Measurements from ENCODE around the gene TAX1BP3. TPM values are rescaled to one million over a fixed set of nuclear protein-coding genes. Genes with fewer than 3 reads are reported as not detected.

TAX1BP3 gene
- polyA plus RNA-seq, 3 donors = 88.5 to 113 (median 90.6) TPM

DNA sequence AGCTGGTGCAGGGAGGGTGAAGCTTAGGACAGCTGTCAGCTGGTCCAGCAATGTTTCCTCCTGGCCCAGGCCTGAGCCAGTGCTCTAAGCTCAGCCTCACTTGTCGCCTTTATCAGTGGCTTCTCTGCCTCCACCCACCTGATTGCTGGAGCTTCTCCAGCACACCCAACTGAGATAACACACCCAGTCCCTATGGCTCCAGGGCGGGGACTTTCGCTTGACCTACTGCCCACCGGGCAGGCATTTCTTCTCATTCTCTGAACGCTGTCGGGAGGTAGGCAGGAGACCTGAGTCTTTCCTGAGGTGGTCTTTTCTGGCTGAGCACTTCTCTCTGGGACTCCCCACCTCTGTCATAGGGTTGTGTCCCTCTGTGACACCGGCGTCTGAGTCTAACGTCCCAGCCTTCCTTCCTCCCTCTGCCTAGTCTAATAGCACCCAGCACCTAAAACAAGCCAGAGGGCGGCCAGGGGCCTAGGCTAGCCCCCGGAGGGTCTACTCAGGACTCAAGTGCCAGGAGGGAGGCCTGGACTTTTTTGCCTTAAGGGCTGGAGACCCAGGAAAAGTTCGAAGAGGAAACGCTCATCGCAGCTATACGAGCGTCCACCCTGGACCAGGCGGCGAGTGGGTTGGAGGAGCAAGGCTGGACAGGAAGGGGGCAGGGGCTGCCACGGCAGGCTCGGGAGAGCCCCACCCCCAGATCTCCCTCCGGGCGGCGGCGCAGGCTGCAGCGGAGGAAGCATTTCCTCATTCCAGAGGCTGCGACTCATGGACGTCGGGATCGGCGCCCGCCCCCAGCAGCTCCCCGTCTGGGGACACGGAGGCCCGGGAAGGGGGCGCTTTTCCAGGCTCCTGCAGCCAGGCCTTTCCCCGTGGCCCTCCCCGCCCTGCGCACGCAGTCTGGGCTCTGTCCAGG, 756 bp downstream of the TAX1BP3 start:
- peak; percentile 64 to 86 (median 79) for DNase-seq (ENCODE audit: extremely low read depth in 1 of 11, low read depth in 9 of 11, low spot score in 4 of 11)

DNA sequence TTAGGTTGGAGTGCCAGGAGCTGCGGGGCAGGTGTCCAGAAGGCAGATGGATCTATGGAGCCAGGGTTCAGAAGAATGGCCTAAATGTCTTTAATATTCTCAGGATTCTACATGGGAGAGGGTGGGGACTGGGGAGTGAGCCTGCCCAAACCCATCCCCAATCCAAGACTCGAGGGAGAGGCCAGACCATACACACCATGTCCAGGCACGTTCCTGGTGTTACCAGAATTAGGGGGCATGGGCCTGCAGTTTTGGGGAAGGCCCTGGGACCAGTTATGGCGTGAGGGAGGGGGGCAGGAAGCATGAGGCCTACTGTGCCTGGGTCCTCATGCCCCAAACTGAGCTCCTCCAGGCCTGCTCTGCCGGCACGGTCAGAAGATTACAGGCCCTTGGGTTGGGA, 1.9 kb downstream of the TAX1BP3 start:
- no peak for DNase-seq (ENCODE audit: extremely low read depth in 1 of 11, low read depth in 9 of 11, low spot score in 4 of 11)

- DNase-seq (ENCODE audit: extremely low read depth in 1 of 11, low read depth in 9 of 11, low spot score in 4 of 11) = no peak
Measured at GRCh38 chr17:3665834-3666233, 2.5 kb downstream of the TAX1BP3 start.

DNA sequence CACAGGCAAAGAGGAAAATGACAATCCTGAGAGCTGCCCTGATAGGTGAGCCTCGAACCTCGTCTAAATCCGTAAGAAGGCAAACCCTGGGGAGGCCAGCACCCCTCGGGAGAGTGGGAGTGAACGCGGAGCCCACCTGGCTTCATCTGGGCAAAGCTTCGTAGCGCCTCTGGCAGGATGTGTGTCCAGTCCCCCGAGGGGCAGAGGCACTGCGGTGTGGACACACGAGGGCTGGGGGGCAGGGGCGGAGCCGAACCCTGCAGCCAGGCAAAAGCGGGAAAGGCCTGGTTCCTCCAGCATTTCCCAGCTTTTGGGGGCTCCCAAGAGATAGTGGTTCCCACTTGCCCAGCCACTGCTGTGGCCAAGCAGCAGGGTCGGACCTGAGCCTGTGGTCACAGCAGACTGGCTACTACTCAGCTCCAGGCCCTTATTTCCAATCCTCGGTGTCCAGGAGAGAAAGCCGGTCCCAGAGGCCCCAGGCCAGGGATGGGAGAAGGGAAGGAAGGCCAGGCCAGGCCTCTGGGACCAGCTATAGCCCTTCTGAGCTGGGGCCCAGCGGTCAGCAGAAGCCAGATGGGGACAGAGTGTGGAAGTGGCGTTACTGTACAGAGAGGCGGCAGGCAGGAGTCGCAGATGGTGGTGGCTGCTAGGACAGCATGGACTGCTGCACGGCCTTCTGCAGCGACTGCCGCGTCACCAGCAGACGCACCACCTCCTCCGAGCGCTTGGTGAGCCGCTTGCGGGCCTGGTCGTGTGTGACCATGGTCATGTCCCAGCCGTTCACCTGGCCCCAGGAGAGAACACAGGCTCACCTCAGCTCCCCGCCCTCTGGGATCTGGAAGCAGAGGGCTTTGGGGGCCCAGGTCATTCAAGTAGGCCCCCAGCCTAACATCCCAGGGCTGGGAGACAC, 5.0 kb downstream of the TAX1BP3 start:
- no peak for DNase-seq (ENCODE audit: extremely low read depth in 1 of 11, low read depth in 9 of 11, low spot score in 4 of 11)

DNA sequence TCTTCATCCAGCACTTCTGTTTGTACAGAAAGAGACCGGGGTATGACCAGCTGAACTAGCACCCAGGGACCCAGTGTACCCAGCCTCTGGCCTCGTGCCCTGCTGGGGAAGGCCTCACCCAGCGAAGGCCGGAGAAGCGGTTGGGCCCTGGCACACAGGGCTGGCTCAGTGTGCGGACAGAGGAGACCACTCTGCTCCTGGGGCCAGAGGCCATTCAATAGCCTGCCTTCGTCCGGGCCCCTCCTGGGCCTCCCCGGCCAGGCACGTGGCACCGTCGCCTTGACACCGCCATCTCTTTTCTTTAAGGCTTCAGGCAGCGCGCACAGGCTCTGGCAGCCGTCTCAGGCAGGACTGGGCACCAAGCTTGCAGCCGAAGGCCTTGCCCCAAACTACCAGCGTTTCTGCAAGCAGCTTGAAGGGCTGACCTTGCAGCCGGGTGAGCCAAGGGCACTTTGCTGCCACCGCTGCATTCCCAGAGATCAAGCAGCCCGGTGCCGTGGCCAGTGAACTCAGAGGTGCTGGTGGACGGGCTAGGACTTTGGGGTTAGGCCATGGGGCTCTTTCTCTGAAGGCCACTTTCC, 8.0 kb downstream of the TAX1BP3 start:
- no peak for DNase-seq (ENCODE audit: extremely low read depth in 1 of 11, low read depth in 9 of 11, low spot score in 4 of 11)

DNA sequence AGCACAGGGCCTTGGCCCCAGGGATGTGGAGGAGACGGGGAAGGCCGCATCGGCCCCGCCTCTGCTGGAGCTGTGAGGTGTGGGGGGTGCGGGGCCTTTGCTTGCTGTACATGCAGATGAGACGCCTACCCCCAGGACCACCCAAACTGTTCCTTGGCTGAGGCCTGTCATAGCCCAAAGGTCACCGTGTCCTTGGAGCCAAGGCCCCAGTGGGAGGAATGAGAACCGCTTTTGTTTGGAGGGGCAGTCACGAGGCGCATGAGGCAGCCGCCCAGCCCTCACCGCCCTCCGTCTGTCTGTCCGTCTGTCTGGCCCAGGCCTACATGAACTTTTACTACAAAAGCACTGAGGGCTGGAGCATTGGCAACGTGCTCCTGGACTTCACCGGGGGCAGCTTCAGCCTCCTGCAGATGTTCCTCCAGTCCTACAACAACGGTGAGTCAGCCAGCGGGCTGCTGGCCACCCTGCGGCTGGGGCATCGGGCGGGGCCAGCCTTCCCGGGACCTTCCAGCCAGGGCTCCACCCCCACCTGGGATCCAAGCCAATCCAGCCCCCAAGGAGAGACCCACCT, 8.8 kb downstream of the TAX1BP3 start:
- no peak for DNase-seq (ENCODE audit: extremely low read depth in 1 of 11, low read depth in 9 of 11, low spot score in 4 of 11)

DNA sequence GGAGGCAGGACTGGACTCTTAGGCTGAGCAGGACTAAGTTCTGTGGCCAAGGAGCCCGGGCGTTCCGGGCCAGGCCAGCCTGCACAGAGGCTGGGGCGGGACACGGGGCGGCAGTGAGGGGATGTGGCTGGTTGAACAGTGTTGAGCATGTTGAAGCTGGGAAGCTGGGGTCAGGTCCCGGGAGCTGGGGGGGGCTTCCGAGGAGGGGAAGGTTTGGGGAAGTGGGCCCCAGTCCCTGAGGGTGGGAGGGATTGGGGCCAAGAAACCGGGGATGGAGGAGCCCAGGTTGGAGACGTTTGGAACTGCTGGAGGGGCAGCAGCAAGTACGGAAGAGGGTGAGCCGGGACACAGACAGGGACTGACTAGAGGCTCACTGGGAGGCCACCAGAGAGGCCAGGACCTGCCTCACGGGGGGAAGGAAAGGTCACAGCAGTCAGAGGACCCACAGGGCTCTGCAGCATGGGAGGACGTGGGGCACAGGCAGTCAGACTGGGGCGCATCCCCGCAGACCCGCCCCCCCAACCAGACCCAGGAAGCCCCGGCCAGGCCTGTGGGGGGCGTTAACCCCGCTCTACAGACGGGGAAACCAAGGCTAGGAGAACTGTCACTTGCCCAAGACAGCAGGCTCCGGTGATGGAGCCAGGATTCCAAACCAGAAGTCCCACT, 9.5 kb downstream of the TAX1BP3 start:
- no peak for DNase-seq (ENCODE audit: extremely low read depth in 1 of 11, low read depth in 9 of 11, low spot score in 4 of 11)

DNA sequence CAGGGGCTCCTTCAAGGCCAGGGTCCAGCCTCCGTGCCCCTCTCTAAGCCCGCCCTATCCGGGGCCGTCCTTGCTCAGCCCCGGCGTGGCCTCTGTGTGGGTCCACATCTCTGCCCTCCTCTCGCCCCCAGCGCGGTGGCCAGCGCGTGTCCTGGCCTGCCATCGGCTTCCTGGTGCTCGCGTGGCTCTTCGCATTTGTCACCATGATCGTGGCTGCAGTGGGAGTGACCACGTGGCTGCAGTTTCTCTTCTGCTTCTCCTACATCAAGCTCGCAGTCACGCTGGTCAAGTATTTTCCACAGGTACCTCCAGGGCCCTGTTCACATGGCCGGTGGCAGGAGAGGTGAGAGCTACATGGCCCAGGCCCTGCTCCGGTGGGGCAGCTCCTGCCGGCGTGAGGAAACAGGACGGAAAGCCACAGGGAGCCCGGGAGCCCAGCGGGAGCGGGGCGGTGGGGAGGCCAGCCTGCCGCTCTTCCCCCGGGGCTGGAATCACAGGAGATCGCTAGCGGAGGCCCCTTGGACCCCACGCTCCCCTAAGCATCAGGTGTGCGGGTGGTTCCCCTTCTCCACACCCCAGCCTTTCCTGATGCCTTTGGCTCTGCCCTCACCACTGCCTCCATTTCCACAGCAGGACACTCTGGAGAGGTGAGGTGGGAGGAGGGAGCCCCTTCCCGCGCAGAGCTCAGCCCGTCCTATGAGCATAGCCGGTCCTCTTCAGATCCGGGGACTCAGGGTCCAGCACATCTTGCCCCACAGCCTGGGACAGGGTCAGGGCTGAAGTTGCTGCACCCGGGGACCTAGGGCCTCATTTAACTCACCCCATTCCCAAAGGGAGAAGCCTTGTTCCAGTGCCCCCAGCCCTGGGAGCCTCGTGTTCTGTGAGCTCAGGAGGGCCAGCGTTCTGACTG, 10.2 kb downstream of the TAX1BP3 start:
- DNase-seq (ENCODE audit: extremely low read depth in 1 of 11, low read depth in 9 of 11, low spot score in 4 of 11) = no peak

GRCh38 chr17:3657588-3657869, 10.8 kb downstream of the TAX1BP3 start:
- DNase-seq (ENCODE audit: extremely low read depth in 1 of 11, low read depth in 9 of 11, low spot score in 4 of 11) = no peak

GRCh38 chr17:3656755-3657587, 11.4 kb downstream of the TAX1BP3 start:
- DNase-seq (ENCODE audit: extremely low read depth in 1 of 11, low read depth in 9 of 11, low spot score in 4 of 11) = no peak

DNA sequence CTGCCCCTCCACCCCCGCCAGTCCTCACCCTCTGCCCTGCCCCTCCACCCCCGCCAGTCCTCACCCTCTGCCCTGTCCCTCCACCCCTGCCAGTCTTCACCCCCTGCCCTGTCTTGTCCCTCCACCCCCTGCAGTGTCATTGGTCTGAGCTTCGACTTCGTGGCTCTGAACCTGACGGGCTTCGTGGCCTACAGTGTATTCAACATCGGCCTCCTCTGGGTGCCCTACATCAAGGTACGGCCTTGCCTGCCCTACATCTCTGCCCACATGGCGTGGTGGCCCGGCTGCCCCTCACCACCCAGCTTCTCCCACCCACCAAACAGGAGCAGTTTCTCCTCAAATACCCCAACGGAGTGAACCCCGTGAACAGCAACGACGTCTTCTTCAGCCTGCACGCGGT, 12.0 kb downstream of the TAX1BP3 start:
- no peak for DNase-seq (ENCODE audit: extremely low read depth in 1 of 11, low read depth in 9 of 11, low spot score in 4 of 11)

GRCh38 chr17:3655766-3656165, 12.6 kb downstream of the TAX1BP3 start:
- DNase-seq (ENCODE audit: extremely low read depth in 1 of 11, low read depth in 9 of 11, low spot score in 4 of 11) = no peak

DNA sequence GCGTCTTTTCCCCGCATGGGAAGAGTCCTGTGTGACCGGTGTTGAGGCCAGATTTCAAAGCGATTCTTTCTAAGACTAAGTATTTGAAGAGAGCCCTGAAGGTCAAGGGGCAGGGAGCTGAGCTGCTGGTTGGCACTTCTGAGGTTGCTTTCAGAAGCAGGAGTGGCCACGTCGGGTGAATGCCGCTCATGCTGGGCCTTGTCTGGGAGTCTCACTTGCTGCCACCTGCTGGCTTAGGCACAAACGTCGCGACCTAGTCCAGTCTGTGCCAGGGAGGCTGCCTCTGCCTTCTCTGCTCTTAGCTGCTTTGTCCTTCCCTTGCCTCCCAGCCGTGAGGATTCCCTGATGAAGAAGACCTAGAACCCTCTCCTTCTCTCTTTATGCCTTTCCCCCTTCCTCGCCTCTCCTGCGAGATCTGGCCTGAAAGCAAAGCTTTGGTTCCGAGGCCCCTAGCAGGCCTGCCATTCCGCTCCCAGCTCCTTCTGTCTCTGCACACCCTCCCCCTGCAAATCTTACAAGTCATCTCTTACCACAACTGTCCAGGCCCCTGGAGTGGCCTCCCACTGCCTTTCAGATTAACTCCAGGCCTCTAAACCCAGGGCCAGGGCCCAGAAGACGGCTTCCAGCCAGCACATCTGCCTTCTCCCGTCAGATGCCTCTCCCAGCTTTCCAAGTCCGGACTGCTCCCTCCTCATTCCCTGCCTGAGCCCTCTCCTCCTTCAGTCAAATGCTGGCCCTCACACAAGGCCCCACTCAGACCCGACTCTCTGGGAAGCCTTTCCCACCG, 20.4 kb downstream of the TAX1BP3 start:
- DNase-seq (ENCODE audit: extremely low read depth in 1 of 11, low read depth in 9 of 11, low spot score in 4 of 11) = peak in 1 of 11 donors; percentile 43

DNA sequence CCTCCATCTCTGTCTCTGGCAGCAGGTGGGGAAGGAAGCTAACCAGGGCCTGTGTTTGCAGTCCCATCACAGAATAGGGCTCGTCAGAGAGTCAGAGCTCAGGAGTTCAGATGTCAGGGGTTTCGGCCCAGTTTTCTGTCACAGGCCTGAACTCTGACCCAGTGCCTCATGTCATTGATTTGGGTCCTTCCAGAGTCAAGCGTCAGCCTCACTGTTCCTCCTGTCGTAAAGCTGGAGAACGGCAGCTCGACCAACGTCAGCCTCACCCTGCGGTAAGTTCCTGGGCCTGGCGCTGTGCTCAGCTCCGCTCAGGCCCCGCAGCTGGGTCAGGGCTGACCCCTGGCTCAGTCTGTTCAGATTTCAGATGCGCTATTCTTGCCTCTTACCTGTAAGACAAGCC, 21.1 kb downstream of the TAX1BP3 start:
- no peak for DNase-seq (ENCODE audit: extremely low read depth in 1 of 11, low read depth in 9 of 11, low spot score in 4 of 11)

DNA sequence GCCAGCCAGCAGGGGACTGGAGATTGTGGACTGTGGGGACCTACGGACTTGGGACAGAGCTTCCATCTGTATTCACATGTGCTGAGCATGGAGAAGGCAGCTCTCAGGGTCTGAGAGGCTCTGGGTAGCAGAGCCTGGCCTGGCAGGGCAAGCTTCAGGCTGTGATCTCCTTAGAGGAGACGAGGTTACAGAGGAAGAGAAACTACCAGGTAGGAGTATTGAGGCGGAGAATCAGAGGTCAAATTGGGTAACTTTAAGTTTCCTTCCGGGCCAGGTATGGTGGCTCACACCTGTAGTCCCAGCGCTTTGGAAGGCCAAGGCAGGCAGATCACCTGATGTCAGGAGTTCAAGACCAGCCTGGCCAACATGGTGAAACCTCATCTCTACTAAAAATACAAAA, 23.1 kb downstream of the TAX1BP3 start:
- DNase-seq (ENCODE audit: extremely low read depth in 1 of 11, low read depth in 9 of 11, low spot score in 4 of 11) = no peak

- no peak for DNase-seq (ENCODE audit: extremely low read depth in 1 of 11, low read depth in 9 of 11, low spot score in 4 of 11)
Measured at GRCh38 chr17:3643889-3644349, 24.5 kb downstream of the TAX1BP3 start.
